ENCODE results near the gene GALNT10. TPM values are rescaled to one million over a fixed set of nuclear protein-coding genes. Genes with fewer than 3 reads are reported as not detected.

Gene GALNT10
- total and polyA plus RNA-seq, 2 experiments from 2014 or later: 43.0 to 45.9 TPM

GRCh38 chr5:154172785-154173184 lies 17.7 kb upstream of the GALNT10 start:
- no peak overlapping the region for H2AFZ ChIP-seq
- H3K4me2 ChIP-seq: no peak overlapping the region
- no peak overlapping the region for H3K27ac ChIP-seq
- no peak for DNase-seq (ENCODE audit: low spot score)
- TF ChIP-seq EZH2 (IDR thresholded peaks at IDR 0.05; ENCODE audit: borderline replicate concordance) (no peak), EZH2phosphoT487 (IDR thresholded peaks at IDR 0.05; ENCODE audit: low read depth, severe bottlenecking, unreplicated experiment) (no peak)
- TF ChIP-seq, protein P1, sequence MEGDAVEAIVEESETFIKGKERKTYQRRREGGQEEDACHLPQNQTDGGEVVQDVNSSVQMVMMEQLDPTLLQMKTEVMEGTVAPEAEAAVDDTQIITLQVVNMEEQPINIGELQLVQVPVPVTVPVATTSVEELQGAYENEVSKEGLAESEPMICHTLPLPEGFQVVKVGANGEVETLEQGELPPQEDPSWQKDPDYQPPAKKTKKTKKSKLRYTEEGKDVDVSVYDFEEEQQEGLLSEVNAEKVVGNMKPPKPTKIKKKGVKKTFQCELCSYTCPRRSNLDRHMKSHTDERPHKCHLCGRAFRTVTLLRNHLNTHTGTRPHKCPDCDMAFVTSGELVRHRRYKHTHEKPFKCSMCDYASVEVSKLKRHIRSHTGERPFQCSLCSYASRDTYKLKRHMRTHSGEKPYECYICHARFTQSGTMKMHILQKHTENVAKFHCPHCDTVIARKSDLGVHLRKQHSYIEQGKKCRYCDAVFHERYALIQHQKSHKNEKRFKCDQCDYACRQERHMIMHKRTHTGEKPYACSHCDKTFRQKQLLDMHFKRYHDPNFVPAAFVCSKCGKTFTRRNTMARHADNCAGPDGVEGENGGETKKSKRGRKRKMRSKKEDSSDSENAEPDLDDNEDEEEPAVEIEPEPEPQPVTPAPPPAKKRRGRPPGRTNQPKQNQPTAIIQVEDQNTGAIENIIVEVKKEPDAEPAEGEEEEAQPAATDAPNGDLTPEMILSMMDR (IDR thresholded peaks at IDR 0.05; ENCODE audit: poor library complexity): no peak
- no peaks in the 10 kb centered on the region for H3K79me2 ChIP-seq
- H3K36me3 ChIP-seq (replicated peaks; ENCODE audit: insufficient read depth, low read depth): no peaks in the 10 kb centered on the region
- no peaks in the 10 kb centered on the region for H3K27me3 ChIP-seq
- H4K20me1 ChIP-seq (ENCODE audit: insufficient read depth, poor library complexity, severe bottlenecking): no peaks in the 10 kb centered on the region
- peaks cover 6% of the 10 kb centered on the region for H3K4me1 ChIP-seq (ENCODE audit: insufficient read depth)
- 90% methylated on average over 2 of the region's 2 CpGs for WGBS (ENCODE audit: low lambda C conversion rate, missing lambda C conversion rate)
- no peaks in the 10 kb centered on the region for H3K9me2 ChIP-seq (replicated peaks; ENCODE audit: insufficient read depth)
- no peaks in the 10 kb centered on the region for H3K9me3 ChIP-seq (ENCODE audit: low read depth)
- H3K4me3 ChIP-seq: no peak overlapping the region

DNA sequence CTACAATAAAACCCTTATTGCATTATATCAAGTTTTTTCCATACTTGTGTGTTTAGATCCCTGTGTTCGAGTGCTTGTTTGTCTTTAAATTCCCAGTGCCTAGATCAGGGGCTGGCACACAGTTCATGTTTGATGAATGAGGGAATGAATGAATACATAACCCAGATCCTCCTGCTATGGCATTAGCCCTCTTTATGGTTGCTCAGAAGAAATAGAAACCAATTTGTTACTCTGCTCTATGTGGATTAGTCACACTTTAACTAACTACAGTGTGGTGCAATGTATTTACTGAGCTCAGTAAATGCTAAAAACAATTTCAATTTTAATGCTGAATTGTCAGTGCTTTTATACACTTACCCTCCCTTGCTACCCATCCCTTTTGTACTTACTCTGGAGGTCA lies 16.4 kb upstream of the GALNT10 start:
- Histone ChIP-seq H3K4me3 (no peak overlapping the region), H3K27ac (no peak overlapping the region), H2AFZ (no peak overlapping the region), H3K4me1 (ENCODE audit: insufficient read depth) (peaks cover 6% of the 10 kb centered on the region), H3K36me3 (replicated peaks; ENCODE audit: insufficient read depth, low read depth) (no peaks in the 10 kb centered on the region), H3K79me2 (no peaks in the 10 kb centered on the region), H3K27me3 (no peaks in the 10 kb centered on the region), H3K4me2 (no peak overlapping the region), H3K9me2 (replicated peaks; ENCODE audit: insufficient read depth) (no peaks in the 10 kb centered on the region), H3K9me3 (ENCODE audit: low read depth) (no peaks in the 10 kb centered on the region), H4K20me1 (ENCODE audit: insufficient read depth, poor library complexity, severe bottlenecking) (no peaks in the 10 kb centered on the region)
- no peak for DNase-seq (ENCODE audit: low spot score)
- TF ChIP-seq EZH2phosphoT487 (IDR thresholded peaks at IDR 0.05; ENCODE audit: low read depth, severe bottlenecking, unreplicated experiment) (no peak), EZH2 (IDR thresholded peaks at IDR 0.05; ENCODE audit: borderline replicate concordance) (no peak)
- TF ChIP-seq, protein P1 (IDR thresholded peaks at IDR 0.05; ENCODE audit: poor library complexity): no peak
- 80% methylated on average over 1 of the region's 1 CpG for WGBS (ENCODE audit: low lambda C conversion rate, missing lambda C conversion rate)

- no peaks in the 10 kb centered on the region for H3K79me2 ChIP-seq
- no peak overlapping the region for H2AFZ ChIP-seq
- no peaks in the 10 kb centered on the region for H3K9me3 ChIP-seq (ENCODE audit: low read depth)
- H3K4me1 ChIP-seq (ENCODE audit: insufficient read depth): peaks cover 8% of the 10 kb centered on the region
- no peak for DNase-seq (ENCODE audit: low spot score)
- H3K9me2 ChIP-seq (replicated peaks; ENCODE audit: insufficient read depth): no peaks in the 10 kb centered on the region
- TF ChIP-seq EZH2phosphoT487 (IDR thresholded peaks at IDR 0.05; ENCODE audit: low read depth, severe bottlenecking, unreplicated experiment) (no peak), EZH2 (IDR thresholded peaks at IDR 0.05; ENCODE audit: borderline replicate concordance) (no peak)
- TF ChIP-seq, protein P1 (IDR thresholded peaks at IDR 0.05; ENCODE audit: poor library complexity): no peak
- no peak overlapping the region for H3K27ac ChIP-seq
- WGBS (ENCODE audit: low lambda C conversion rate, missing lambda C conversion rate): 43% methylated on average over 2 of the region's 2 CpGs
- H3K36me3 ChIP-seq (replicated peaks; ENCODE audit: insufficient read depth, low read depth): no peaks in the 10 kb centered on the region
- no peak overlapping the region for H3K4me3 ChIP-seq
- H3K4me2 ChIP-seq: no peak overlapping the region
- no peaks in the 10 kb centered on the region for H4K20me1 ChIP-seq (ENCODE audit: insufficient read depth, poor library complexity, severe bottlenecking)
- H3K27me3 ChIP-seq: no peaks in the 10 kb centered on the region
Observed at GRCh38 chr5:154176181-154176580, 14.4 kb upstream of the GALNT10 start.

DNA sequence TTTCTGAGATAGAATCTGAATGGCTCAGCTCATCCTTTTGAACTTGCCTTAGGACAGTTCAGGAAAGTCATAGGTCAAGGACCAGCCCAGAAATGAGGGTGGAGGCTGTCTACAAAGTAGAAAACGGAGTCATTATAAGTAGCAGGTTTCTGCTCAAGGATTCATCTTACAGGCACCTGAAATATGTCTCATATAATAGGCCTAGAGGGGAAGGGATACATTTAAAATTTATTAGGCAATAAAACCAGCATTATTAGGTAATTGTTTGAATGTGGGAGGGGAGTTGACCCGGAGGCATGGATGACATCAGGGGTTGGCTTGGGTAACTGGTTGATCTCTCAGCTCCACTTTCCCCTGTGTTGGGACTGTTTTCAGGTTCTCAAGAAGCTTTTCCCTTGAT lies 11.9 kb upstream of the GALNT10 start:
- TF ChIP-seq, protein P1 (IDR thresholded peaks at IDR 0.05; ENCODE audit: poor library complexity): no peak
- no peak for TF ChIP-seq EZH2phosphoT487 (IDR thresholded peaks at IDR 0.05; ENCODE audit: low read depth, severe bottlenecking, unreplicated experiment)
- no peak for TF ChIP-seq EZH2 (IDR thresholded peaks at IDR 0.05; ENCODE audit: borderline replicate concordance)
- no peaks in the 10 kb centered on the region for H4K20me1 ChIP-seq (ENCODE audit: insufficient read depth, poor library complexity, severe bottlenecking)
- no peaks in the 10 kb centered on the region for H3K36me3 ChIP-seq (replicated peaks; ENCODE audit: insufficient read depth, low read depth)
- peaks cover 9% of the 10 kb centered on the region for H3K4me1 ChIP-seq (ENCODE audit: insufficient read depth)
- H3K9me2 ChIP-seq (replicated peaks; ENCODE audit: insufficient read depth): no peaks in the 10 kb centered on the region
- no peaks in the 10 kb centered on the region for H3K9me3 ChIP-seq (ENCODE audit: low read depth)
- WGBS (ENCODE audit: low lambda C conversion rate, missing lambda C conversion rate): 49% methylated on average over 2 of the region's 2 CpGs
- H3K4me2 ChIP-seq: no peak overlapping the region
- no peak overlapping the region for H3K27ac ChIP-seq
- no peaks in the 10 kb centered on the region for H3K79me2 ChIP-seq
- no peaks in the 10 kb centered on the region for H3K27me3 ChIP-seq
- DNase-seq (ENCODE audit: low spot score): no peak
- H2AFZ ChIP-seq: no peak overlapping the region
- H3K4me3 ChIP-seq: no peak overlapping the region
